B cell (primary cell): ENCODE data around the gene LRRK2.

Experiments used
- CTCF ChIP-seq: fragments of 200-600 bp; IDR thresholded peaks from one replicate; pipeline ENCODE4 v1.8.0; 2022; ENCODE audit warnings: antibody characterized with exemption, mild to moderate bottlenecking
- EZH2 ChIP-seq: IDR thresholded peaks from 2 replicates; pipeline ENCODE4 v1.6.1; 2012; ENCODE audit warnings: borderline replicate concordance, low read depth, mild to moderate bottlenecking, moderate library complexity, low read length; ENCODE audit not compliant: insufficient read depth, poor library complexity, severe bottlenecking

- TF ChIP-seq CTCF (no peak), EZH2 (no peak)
Measured at GRCh38 chr12:40331886-40332285, 107.1 kb downstream of the LRRK2 start.
